Putamen (tissue), 1 donor: ENCODE measurements around the gene PDHX.
A peak's percentile ranks its signal among the peaks of the same experiment; 100 is the strongest.
"Not testable (repeated sequence)": the region's sequence is repeated elsewhere in the genome, so short reads cannot be mapped to it uniquely, and the experiment has no call there.

ENCODE experiments used
- DNase-seq: peaks from one replicate; pipeline ENCODE4 v3.0.0-alpha.2; 2016; ENCODE audit warnings: low spot score

The PDHX gene

GRCh38 chr11:34911676-34912075 lies 4.7 kb upstream of the PDHX start:
- DNase-seq: no peak

GRCh38 chr11:34913556-34913955 lies 2.9 kb upstream of the PDHX start:
- DNase-seq: not testable (repeated sequence)

GRCh38 chr11:34915136-34916014 lies 1.0 kb upstream of the PDHX start:
- peak; percentile 37 for DNase-seq

- peak; percentile 63 for DNase-seq
Observed at GRCh38 chr11:34916843-34917770, 689 bp downstream of the PDHX start.

GRCh38 chr11:34921156-34921555 lies 4.7 kb downstream of the PDHX start:
- no peak for DNase-seq

DNA sequence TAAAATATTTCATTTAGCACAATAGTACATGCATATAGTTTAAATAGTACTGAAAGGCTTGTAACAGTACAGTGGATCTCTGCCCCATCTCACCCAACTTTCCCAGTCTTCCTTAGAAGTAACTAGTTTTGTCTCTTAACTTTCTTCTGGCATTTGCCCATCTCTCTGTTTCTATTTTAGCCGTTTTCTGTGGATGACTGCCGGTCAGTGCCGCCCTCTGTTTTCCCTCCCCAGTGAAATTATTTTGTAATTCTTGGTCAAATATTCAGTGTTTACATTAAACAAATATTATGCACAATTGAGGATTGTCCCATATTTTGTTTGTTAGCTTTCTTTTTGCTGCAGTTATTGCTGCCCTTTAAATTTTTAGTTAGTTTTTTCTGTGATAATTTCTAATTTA lies 8.3 kb downstream of the PDHX start:
- DNase-seq: no peak

DNA sequence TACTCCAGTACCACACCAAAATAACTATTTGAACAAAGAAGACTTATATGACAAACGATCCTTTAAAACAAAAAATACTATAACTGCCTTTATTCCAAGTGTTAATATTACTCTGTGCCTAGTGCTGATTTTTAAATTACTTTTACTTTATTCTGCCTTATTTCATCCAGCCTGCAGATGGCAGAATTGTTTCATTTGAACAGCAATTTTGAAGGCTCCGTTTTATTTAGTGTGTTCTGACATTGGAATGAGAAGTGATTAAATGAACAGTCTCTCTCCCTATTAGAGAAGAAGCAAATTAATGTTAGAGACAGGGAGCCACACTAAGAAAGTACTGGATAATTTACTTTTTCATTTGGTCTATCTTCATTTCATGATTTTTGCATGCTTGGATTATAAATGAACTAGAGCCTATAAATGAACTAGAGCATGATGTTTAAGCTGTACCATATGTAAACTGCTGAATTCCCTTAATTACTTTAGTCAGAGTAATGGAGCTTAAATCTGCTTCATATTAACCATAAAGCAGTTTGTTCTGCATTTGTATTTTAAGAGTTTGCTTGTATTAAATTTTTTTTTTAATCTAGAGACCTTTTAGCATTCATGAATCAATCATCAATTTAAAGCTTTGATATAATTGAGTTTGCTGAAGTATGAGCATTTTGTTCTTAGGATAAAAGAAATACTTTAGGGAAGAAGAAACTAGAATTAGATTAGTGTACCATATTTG lies 9.8 kb downstream of the PDHX start:
- DNase-seq: peak; percentile 35

DNA sequence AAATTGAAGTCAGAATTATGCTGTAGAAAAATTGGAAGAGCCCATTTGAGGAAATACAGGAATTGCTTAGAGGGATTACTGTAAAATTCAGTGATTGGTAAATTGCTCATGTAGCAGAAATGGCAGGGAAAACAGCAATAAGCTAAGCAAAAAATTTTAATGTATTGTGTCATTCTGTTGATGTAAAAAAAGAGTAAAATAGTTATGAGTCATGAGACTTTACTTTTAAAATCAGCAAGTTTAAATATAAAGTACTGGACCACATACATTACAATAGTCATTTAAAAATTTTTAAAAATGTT lies 10.4 kb downstream of the PDHX start:
- no peak for DNase-seq

DNA sequence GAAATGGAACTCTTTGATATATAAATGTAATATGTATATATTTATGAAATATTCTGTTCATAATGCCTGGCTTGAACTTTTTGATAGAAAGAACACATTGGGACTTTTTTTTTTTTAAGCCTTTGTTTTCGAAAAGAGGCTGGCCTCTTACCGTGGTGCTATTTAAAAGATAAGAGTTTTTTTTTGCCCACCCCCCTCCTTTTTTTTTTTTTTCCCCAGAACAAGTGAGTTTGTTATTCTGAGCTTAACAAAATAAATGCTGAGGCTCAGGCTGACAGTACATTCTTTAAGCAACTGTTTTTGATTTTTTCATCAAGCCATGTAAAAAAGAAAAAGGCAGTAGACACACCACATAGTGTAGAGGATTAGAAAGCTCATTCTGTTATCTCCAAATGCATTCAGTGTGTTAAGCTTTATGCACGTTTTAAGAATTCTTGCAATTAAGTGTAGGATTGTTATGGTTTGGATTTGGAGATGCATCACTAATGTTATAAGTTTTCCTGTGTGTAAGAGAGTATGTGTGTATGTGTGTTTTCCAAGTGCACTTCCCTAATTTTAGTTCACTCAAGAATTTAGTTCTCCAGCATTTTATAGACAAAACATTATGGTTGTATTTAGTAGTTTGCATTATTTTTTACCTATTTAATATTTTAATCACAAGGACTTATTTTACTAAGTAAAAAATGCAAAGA lies 12.0 kb downstream of the PDHX start:
- no peak for DNase-seq

DNA sequence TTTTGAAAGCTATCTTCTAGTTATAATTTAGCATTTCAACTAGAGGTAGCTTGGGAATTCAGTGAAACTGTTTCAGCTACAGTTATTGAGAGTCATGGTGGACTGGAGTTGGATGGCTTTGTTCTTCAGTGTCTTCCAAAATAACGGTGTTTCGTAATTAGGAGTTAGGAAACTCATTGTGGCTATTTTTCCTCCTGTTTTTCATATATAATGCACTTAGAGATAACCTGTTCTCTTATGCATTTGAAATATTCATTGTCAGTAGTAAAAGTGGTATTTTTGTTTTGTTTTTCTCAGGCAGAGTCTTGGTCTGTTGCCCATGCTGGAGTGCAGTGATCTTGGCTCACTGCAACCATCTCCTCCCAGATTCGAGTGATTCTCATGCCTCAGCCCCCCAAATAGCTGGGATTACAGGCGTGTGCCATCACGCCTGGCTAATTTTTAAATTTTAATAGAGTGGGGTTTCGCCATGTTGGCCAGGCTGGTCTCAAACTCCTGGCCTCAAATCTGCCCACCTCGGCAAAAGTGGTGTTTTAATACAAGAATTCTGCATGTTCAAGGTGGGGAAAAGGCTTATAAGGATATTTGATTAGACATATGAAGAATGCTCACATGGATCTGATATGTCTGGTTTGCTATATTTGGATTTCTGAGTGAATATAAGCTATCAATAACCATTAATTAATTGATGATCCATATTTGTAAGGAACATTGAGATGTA lies 12.7 kb downstream of the PDHX start:
- DNase-seq: no peak

- no peak for DNase-seq
Observed at GRCh38 chr11:34929794-34930763, 13.7 kb downstream of the PDHX start.

GRCh38 chr11:34936945-34937629 lies 20.7 kb downstream of the PDHX start:
- no peak for DNase-seq

- no peak for DNase-seq
Observed at GRCh38 chr11:34938611-34939010, 22.2 kb downstream of the PDHX start.

GRCh38 chr11:34940026-34940677 lies 23.7 kb downstream of the PDHX start:
- no peak for DNase-seq

- DNase-seq: no peak
Observed at GRCh38 chr11:34941688-34942087, 25.3 kb downstream of the PDHX start.

GRCh38 chr11:34944692-34945091 lies 28.3 kb downstream of the PDHX start:
- no peak for DNase-seq

DNA sequence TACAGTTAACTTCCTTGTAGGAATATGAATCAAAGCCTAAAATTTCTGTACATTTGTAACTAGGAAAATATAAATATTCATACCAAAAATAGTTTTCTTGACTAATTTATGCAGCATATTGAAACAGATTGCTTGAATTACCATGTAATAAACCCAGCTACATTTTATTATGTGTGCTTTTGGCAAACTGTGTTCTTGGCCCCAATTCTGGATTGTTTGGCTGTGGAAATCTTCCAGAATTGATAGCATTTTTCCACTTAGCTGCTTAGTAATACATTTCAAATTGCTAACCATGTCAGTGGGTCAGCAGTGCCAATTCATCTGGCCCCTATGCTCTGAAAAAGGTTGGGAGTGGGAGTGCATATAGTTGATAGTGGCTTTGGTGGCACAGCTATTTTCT lies 32.3 kb downstream of the PDHX start:
- no peak for DNase-seq

DNA sequence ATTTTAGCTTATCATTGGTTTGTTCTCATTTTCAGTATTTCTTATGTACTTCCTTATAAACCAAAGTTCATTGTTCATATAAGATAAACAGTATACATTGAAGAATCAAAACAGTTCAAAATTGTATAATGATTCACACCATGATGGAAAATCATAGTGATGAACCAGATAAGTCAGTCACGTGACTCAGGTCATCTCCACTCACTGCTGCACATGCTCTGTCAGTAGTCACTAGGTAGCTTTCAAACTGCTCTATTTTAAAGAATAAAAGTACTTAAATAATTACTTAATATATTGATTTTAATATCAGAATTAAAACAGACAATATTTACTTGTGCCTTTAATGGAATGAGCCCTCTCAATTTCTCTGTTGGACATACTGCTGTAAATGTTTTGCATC lies 37.5 kb downstream of the PDHX start:
- DNase-seq: no peak

DNA sequence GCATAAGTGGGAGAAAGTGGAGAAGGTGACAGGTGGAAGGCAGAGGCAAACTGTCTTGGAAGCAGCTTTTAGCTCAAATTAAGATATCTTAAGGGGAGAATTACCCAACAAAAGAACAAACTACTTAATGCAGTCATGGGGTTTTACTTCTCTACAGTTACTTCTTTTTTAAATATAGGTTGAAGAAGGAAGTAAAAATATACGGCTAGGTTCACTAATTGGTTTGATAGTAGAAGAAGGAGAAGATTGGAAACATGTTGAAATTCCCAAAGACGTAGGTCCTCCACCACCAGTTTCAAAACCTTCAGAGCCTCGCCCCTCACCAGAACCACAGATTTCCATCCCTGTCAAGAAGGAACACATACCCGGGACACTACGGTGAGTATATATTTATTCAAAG lies 40.8 kb downstream of the PDHX start:
- DNase-seq: no peak
